GM23338 (cell line): ENCODE measurements around the gene ARHGEF28.

Source experiments
- CREB1 ChIP-seq: fragments of 250-450 bp; sonication (Bioruptor Pico); IDR thresholded peaks from 2 replicates; pipeline ENCODE4 v1.5.0; 2020; ENCODE audit warnings: low read depth, mild to moderate bottlenecking, moderate library complexity
- EZH2 ChIP-seq: fragments of 200-600 bp; sonication (generic); IDR thresholded peaks from one replicate; pipeline ENCODE4 v1.8.0; 2017; ENCODE audit warnings: antibody characterized with exemption, mild to moderate bottlenecking, low read depth; ENCODE audit not compliant: unreplicated experiment
- EZH2phosphoT487 ChIP-seq: fragments of 200-600 bp; sonication (generic); IDR thresholded peaks from one replicate; pipeline ENCODE4 v1.8.1; 2018; ENCODE audit warnings: antibody characterized with exemption; ENCODE audit not compliant: unreplicated experiment
- JUNB ChIP-seq: IDR thresholded peaks from one replicate; pipeline ENCODE4 v1.6.1; 2016; ENCODE audit warnings: antibody characterized with exemption; ENCODE audit not compliant: unreplicated experiment
- NANOG ChIP-seq: IDR thresholded peaks from 2 replicates; pipeline ENCODE4 v1.6.1; 2016; ENCODE audit warnings: antibody characterized with exemption, borderline replicate concordance
- POLR2AphosphoS5 ChIP-seq: IDR thresholded peaks from 2 replicates; pipeline ENCODE4 v1.6.1; 2016; ENCODE audit warnings: antibody characterized with exemption, low read depth
- STAT1 ChIP-seq: IDR thresholded peaks from one replicate; pipeline ENCODE4 v1.6.1; 2016; ENCODE audit warnings: antibody characterized with exemption; ENCODE audit not compliant: unreplicated experiment
- ZNF114 ChIP-seq: fragments of 250-450 bp; sonication (Bioruptor Pico); IDR thresholded peaks from 2 replicates; pipeline ENCODE4 v1.5.0; 2020; ENCODE audit warnings: mild to moderate bottlenecking, moderate library complexity
- ZNF331 ChIP-seq: fragments of 250-450 bp; sonication (Bioruptor Pico); IDR thresholded peaks from 2 replicates; pipeline ENCODE4 v1.5.0; 2020; ENCODE audit warnings: low read depth, mild to moderate bottlenecking, moderate library complexity
- TF ChIP-seq, protein P1 (sequence below), 2 experiments: fragments of 200-600 bp in 1 of 2; sonication (generic) in 1 of 2; conservative IDR thresholded peaks; 2 replicates each; pipeline versions ENCODE4 v1.5.1 to v1.6.1; 2016 to 2017; ENCODE audit warnings: antibody characterized with exemption in 2 of 2, low read depth in 2 of 2, mild to moderate bottlenecking in 2 of 2, moderate library complexity in 1 of 2
- TF ChIP-seq, protein P2 (sequence below): IDR thresholded peaks from one replicate; pipeline ENCODE4 v1.6.1; 2018; ENCODE audit warnings: antibody characterized with exemption; ENCODE audit not compliant: unreplicated experiment
- TF ChIP-seq, protein P3 (sequence below): IDR thresholded peaks from 2 replicates; pipeline ENCODE4 v1.6.1; 2016; ENCODE audit warnings: antibody characterized with exemption

DNA sequence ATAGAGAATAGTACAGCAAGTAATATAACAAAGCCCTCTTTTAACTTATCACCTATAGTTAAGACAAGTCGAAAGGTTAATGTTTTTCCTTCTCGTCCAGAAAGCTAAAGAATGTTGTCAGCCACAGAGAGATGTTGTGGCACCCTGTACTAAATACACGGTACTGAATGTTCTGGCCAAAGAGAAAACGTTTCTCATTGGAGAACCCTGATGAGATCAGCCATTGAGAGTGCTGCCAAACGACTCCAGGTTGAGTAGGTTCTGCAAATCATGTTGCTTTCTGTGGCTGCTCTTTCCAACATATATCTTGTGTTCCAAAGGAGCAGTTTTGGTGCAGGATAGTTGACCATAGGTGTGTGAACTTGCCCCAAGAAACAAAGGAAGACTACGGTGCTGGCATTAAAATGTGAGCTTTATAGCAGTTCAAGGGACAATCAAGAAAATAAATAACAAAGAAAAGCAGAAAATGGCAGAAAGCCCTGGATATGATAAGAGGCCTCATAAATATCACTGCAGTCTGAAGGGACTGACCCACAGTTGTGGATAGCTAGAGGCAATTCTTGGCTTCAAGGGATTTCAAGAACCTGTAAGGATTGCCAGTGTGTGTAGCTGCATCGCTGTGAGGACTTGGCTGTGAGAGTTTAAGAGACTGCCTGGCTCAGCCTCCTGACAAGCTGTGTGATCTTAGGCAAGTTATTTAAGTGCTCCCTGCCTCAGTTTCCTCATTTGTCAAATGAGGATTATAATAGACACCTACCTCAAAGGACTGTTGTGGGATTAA, 102.7 kb downstream of the ARHGEF28 start:
- TF ChIP-seq, protein P1, sequence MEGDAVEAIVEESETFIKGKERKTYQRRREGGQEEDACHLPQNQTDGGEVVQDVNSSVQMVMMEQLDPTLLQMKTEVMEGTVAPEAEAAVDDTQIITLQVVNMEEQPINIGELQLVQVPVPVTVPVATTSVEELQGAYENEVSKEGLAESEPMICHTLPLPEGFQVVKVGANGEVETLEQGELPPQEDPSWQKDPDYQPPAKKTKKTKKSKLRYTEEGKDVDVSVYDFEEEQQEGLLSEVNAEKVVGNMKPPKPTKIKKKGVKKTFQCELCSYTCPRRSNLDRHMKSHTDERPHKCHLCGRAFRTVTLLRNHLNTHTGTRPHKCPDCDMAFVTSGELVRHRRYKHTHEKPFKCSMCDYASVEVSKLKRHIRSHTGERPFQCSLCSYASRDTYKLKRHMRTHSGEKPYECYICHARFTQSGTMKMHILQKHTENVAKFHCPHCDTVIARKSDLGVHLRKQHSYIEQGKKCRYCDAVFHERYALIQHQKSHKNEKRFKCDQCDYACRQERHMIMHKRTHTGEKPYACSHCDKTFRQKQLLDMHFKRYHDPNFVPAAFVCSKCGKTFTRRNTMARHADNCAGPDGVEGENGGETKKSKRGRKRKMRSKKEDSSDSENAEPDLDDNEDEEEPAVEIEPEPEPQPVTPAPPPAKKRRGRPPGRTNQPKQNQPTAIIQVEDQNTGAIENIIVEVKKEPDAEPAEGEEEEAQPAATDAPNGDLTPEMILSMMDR (conservative IDR thresholded peaks at IDR 0.05; ENCODE audit: low read depth in 2 of 2), result no peak
- TF ChIP-seq, protein P2, sequence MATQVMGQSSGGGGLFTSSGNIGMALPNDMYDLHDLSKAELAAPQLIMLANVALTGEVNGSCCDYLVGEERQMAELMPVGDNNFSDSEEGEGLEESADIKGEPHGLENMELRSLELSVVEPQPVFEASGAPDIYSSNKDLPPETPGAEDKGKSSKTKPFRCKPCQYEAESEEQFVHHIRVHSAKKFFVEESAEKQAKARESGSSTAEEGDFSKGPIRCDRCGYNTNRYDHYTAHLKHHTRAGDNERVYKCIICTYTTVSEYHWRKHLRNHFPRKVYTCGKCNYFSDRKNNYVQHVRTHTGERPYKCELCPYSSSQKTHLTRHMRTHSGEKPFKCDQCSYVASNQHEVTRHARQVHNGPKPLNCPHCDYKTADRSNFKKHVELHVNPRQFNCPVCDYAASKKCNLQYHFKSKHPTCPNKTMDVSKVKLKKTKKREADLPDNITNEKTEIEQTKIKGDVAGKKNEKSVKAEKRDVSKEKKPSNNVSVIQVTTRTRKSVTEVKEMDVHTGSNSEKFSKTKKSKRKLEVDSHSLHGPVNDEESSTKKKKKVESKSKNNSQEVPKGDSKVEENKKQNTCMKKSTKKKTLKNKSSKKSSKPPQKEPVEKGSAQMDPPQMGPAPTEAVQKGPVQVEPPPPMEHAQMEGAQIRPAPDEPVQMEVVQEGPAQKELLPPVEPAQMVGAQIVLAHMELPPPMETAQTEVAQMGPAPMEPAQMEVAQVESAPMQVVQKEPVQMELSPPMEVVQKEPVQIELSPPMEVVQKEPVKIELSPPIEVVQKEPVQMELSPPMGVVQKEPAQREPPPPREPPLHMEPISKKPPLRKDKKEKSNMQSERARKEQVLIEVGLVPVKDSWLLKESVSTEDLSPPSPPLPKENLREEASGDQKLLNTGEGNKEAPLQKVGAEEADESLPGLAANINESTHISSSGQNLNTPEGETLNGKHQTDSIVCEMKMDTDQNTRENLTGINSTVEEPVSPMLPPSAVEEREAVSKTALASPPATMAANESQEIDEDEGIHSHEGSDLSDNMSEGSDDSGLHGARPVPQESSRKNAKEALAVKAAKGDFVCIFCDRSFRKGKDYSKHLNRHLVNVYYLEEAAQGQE, result no peak
- TF ChIP-seq EZH2phosphoT487 (no peak), ZNF114 (no peak), EZH2 (no peak), POLR2AphosphoS5 (no peak), ZNF331 (no peak), JUNB (no peak), CREB1 (CRISPR knock-in tag) (no peak), STAT1 (no peak), NANOG (no peak)
- TF ChIP-seq, protein P3, sequence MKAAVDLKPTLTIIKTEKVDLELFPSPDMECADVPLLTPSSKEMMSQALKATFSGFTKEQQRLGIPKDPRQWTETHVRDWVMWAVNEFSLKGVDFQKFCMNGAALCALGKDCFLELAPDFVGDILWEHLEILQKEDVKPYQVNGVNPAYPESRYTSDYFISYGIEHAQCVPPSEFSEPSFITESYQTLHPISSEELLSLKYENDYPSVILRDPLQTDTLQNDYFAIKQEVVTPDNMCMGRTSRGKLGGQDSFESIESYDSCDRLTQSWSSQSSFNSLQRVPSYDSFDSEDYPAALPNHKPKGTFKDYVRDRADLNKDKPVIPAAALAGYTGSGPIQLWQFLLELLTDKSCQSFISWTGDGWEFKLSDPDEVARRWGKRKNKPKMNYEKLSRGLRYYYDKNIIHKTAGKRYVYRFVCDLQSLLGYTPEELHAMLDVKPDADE, result no peak
